ENCODE data around the gene MAPK10.

MAPK10 gene

DNA sequence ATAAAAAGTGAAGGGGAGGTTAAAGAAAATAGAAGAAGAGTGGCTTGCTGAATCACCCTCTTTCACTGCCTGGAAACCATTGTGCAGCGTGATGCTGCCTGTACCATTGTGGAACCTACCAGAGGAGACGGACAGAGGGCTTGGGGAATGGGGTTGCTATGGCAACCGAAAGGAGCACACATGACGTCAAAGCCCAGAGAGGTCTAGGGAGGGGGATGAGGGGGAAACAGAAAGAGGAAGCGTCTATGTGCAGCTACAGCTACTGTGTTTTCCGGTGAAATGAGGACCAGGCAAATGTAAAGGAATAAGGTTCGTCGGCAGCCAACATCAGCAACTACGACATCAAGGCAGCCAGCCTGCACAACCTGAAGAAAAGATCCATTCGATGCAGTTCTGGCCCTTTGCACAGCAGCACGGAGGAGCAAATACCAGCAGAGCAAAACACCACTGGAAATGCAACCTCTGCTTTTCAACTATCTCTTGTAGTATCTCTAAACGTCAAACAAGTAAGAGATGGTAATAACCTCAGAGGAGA is at the start of gene MAPK10:
Gene MAPK10 (minus strand): TSS at position 110 of the 535 bp plus-strand sequence.
- DNase-seq (ENCODE audit: low read depth in 1 of 2, low spot score in 1 of 2): peak in 1 of 2 donors; percentile 33

DNA sequence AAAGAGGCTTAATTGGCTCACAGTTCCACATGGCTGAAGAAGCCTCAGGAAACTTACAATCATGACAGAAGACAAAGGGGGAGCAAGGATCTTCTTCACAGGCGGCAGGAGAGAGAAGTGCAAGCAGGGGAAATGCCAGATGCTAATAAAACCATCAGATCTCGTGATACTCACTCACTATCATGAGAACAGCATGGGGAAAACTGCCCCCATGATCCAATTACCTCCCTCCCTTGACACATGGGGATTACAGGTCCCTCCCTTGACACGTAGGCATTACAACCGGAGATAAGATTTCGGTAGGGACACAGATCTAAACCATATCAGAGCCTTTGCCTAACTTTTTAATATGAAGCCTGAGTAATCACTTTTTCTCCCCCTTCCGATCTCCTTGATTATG is 43.7 kb upstream of the MAPK10 start:
- DNase-seq (ENCODE audit: low read depth in 1 of 2, low spot score in 1 of 2): no peak

DNA sequence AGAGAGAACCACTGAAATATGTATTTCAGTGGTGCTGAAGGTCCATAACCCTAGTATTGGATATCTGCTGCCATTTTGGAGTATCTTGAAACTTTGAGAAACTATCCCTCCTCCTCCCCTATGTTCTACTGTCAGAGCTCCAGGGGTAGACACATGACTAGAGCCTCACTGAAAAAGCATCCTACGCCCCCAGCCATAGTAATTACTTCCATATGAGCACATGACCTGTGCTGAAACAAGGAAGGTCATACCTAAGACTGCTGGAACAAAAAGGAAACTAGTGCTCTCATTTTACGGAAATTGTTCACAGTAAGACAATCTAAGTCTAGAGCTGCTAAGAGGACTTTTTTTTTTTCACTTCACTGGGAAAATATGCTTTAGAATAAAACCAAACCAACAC is 42.0 kb upstream of the MAPK10 start:
- DNase-seq (ENCODE audit: low read depth in 1 of 2, low spot score in 1 of 2): no peak

GRCh38 chr4:86400216-86400615 is 40.4 kb upstream of the MAPK10 start:
- DNase-seq (ENCODE audit: low read depth in 1 of 2, low spot score in 1 of 2): no peak

DNA sequence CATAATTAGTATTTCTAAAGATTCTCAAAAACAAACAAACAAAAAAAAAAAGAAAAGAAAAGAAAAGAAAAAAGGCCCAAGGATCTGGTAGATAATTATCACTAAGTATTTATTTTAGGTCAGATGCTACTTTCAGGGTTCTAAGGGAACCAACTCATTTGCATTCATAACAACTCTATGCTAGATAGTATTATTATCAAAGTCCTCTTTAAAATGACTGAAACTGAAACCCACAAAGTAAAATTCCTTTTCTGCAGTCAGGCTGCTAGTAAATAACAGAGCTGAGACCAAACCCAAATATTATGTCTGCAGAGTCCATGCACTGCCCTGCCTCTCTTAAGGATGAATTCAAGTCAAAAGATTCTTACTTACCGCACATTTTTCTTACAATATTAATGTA is 38.3 kb upstream of the MAPK10 start:
- no peak for DNase-seq (ENCODE audit: low read depth in 1 of 2, low spot score in 1 of 2)

DNA sequence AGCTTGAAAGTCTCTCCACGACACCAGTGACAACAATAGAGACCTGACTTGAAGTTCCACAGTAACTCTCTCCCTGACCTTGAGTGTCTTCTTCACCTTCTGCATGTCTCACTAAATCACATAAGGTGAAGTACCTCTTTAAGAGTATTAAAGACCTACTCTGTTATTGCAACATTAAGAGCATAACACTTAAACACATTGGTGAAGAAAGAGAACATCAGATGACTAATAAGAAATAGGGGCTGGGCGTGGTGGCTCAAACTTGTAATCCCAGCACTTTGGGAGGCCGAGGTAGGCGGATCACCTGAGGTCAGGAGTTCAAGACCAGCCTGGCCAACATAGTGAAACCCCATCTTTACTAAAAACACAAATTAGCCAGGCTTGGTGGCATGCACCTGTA is 33.9 kb upstream of the MAPK10 start:
- no peak for DNase-seq (ENCODE audit: low read depth in 1 of 2, low spot score in 1 of 2)

DNA sequence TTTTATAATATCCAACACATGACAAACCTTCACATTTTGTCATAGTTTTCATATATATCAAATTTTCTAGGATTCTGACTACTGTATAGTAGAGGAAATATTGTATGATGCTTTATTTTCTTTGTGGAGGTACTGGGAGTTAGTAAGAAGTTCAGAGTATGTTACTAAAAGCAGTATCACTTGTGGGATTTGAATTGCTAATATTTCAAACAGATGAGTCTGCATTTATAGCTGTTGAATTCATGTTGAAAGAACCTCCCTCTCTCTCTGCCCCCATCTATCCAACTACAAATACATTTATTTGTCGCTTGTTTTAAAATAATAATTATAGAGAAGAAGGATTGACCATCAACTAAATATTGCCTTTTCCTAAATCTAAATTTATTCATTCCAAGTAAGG is 29.8 kb upstream of the MAPK10 start:
- DNase-seq (ENCODE audit: low read depth in 1 of 2, low spot score in 1 of 2): no peak

- no peak for DNase-seq (ENCODE audit: low read depth in 1 of 2, low spot score in 1 of 2)
Measured at GRCh38 chr4:86388252-86388651, 28.4 kb upstream of the MAPK10 start.

- DNase-seq (ENCODE audit: low read depth in 1 of 2, low spot score in 1 of 2): no peak
Measured at GRCh38 chr4:86386817-86387415, 27.1 kb upstream of the MAPK10 start.

- no peak for DNase-seq (ENCODE audit: low read depth in 1 of 2, low spot score in 1 of 2)
Measured at GRCh38 chr4:86386201-86386600, 26.3 kb upstream of the MAPK10 start.

DNA sequence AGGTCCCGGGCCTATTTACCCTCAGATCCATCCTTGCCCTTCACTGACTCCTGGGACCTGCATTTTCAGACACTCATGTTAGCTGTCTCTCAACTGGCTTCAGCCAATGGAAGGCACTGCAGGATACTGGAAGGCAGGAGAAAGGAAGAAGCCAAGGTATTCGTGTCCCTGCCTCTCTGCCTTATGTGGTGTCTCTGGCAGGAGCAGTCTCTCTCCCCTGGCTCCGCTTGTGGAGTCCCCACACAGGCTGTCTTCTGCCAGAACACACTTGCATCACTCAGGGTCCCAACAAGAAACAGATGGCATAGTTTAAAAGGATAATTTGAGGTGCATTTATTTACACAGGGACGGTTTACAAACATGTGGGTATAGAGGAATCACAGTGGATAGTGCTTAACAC is 21.6 kb upstream of the MAPK10 start:
- DNase-seq (ENCODE audit: low read depth in 1 of 2, low spot score in 1 of 2): no peak

DNA sequence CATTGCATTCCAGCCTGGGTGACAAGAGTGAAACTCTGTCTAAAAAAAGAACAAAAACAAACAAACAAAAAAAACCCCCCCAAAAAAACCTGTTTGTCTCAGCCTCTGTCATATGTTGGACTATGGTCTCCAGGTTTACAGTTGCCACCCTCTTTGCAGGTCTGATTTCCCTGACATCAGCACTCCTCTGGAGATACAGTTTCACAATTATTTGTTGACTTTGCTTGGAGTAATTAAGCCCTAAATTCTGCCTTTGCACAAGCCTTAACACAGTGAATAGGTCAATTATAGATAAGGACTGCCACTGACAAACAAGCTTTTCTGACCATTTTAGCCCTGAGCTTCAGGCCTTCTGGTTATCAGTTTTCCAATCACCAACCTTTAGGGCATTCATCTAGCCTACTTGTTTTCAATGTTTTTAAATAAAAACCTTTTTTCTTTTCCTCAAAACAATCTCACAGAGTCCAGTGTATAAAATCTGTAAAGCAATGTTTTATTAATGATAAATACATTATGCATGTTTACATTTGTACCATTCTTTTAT is 20.4 kb upstream of the MAPK10 start:
- DNase-seq (ENCODE audit: low read depth in 1 of 2, low spot score in 1 of 2): no peak

- DNase-seq (ENCODE audit: low read depth in 1 of 2, low spot score in 1 of 2): no peak
Measured at GRCh38 chr4:86376850-86377249, 17.0 kb upstream of the MAPK10 start.

GRCh38 chr4:86368433-86368832 is 8.6 kb upstream of the MAPK10 start:
- no peak for DNase-seq (ENCODE audit: low read depth in 1 of 2, low spot score in 1 of 2)

DNA sequence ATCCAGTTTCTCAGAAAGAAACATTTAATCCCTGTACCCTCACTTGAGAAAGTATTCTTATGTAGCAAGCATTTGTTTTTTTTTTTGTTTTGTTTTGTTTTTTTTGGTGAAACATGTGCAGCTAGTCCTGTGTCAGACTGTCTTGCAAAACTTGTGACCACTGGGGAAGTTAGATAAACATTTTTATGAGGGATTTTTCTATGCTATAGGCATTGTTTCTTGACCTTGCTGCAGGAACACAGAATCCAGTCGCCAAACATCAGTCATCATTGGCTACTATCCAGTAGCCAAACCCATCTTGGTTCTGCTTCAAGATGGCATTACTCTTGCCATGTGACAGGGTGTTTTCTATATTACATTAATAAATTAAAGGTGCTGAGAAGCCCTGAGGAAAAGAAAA is 7.7 kb upstream of the MAPK10 start:
- no peak for DNase-seq (ENCODE audit: low read depth in 1 of 2, low spot score in 1 of 2)

- DNase-seq (ENCODE audit: low read depth in 1 of 2, low spot score in 1 of 2): no peak
Measured at GRCh38 chr4:86366920-86367319, 7.1 kb upstream of the MAPK10 start.

DNA sequence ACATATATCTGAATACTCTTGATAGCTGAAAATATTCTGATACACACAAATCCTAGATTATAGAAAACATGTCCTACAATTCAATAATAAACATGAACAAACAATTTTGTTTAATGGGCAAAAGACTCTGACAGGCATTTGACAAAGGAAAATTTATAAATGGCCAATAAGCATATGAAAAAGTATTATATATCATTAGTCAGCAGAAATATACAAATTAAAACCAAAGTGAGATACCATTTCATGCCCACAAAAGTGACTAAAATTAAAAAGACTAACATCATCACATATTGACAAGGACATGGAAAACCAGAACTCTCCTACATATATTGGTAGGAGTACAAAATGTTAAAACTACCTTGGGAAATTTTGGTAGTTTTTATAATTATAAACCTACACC is 2.7 kb upstream of the MAPK10 start:
- DNase-seq (ENCODE audit: low read depth in 1 of 2, low spot score in 1 of 2): no peak

GRCh38 chr4:86358257-86358656 is 1.6 kb downstream of the MAPK10 start:
- no peak for DNase-seq (ENCODE audit: low read depth in 1 of 2, low spot score in 1 of 2)

- no peak for DNase-seq (ENCODE audit: low read depth in 1 of 2, low spot score in 1 of 2)
Measured at GRCh38 chr4:86357608-86358007, 2.2 kb downstream of the MAPK10 start.

DNA sequence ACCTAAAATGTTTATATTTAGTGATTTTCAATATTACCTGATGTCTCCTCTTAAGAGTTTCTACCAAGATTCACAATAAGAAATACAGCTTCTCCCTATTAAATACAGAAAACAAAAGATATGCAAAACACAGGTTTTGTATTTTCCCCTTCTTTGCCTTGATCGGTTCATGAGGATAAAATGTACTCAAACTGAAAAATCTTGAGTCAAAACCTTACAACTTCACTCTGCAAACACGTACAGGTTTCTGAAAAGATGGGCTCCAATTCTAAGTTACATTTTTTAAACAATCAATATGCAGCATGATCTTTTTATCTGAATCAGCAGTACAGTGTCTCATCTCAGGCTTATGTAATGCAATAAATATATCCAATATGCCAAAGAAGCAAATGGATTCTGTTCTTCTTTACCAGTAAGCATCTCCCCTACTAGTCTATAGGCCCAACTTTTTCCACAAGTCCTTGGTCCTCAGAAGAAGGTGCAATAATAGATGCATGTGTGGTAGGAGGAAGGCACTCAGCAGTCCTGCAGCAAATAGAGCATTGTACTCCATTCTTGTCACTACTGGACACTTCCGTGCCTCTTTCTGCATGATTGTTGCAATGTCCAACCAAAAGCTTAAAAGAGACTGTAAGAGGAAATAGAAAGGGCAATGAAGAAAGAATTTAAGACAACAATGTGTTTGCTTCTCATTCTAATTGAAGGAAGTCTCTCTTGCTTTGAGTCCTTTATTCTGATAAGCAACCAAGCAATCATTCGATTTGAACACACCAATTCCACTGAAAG is 3.2 kb downstream of the MAPK10 start:
- no peak for DNase-seq (ENCODE audit: low read depth in 1 of 2, low spot score in 1 of 2)

GRCh38 chr4:86354390-86354789 is 5.5 kb downstream of the MAPK10 start:
- no peak for DNase-seq (ENCODE audit: low read depth in 1 of 2, low spot score in 1 of 2)

GRCh38 chr4:86346320-86346719 is 13.5 kb downstream of the MAPK10 start:
- no peak for DNase-seq (ENCODE audit: low read depth in 1 of 2, low spot score in 1 of 2)
